Anterior cingulate cortex (tissue), 58 donors: ENCODE results near the gene PDE1A.

Source experiments
- DNase-seq, 58 donors: peaks; one replicate each; lab custom pipeline; 2025; lab: John Stamatoyannopoulos, UW

The PDE1A gene

GRCh38 chr2:182148344-182148743 lies 278.5 kb downstream of the PDE1A start:
- DNase-seq: peak in 5 of 58 donors; percentile 1 to 37 (median 12)

GRCh38 chr2:182144776-182145165 lies 282.1 kb downstream of the PDE1A start:
- peak in 4 of 58 donors; percentile 1 to 17 (median 8) for DNase-seq

GRCh38 chr2:182144041-182144775 lies 282.6 kb downstream of the PDE1A start:
- no peak for DNase-seq

GRCh38 chr2:182142062-182142461 lies 284.8 kb downstream of the PDE1A start:
- no peak for DNase-seq

- DNase-seq: no peak
These were observed 292.6 kb downstream of the PDE1A start for GRCh38 chr2:182134201-182134600.

GRCh38 chr2:182133195-182133891 lies 293.5 kb downstream of the PDE1A start:
- no peak for DNase-seq

GRCh38 chr2:182132605-182133004 lies 294.2 kb downstream of the PDE1A start:
- DNase-seq: no peak

- DNase-seq: no peak
These were observed 297.8 kb downstream of the PDE1A start for GRCh38 chr2:182128821-182129707.

GRCh38 chr2:182117196-182117595 lies 309.6 kb downstream of the PDE1A start:
- DNase-seq: no peak

- DNase-seq: no peak
These were observed 310.1 kb downstream of the PDE1A start for GRCh38 chr2:182116774-182117173.

- no peak for DNase-seq
These were observed 311.6 kb downstream of the PDE1A start for GRCh38 chr2:182115258-182115657.

GRCh38 chr2:182113334-182113733 lies 313.5 kb downstream of the PDE1A start:
- DNase-seq: peak in 1 of 58 donors; percentile 1

- peak in 1 of 58 donors; percentile 13 for DNase-seq
These were observed 316.5 kb downstream of the PDE1A start for GRCh38 chr2:182110347-182110746.

GRCh38 chr2:182103526-182103925 lies 323.3 kb downstream of the PDE1A start:
- peak in 3 of 58 donors; percentile 2 to 27 (median 6) for DNase-seq

- DNase-seq: no peak
These were observed 325.6 kb downstream of the PDE1A start for GRCh38 chr2:182101263-182101662.

GRCh38 chr2:182098648-182099047 lies 328.2 kb downstream of the PDE1A start:
- no peak for DNase-seq

GRCh38 chr2:182097571-182098164 lies 329.2 kb downstream of the PDE1A start:
- no peak for DNase-seq

- no peak for DNase-seq
These were observed 336.4 kb downstream of the PDE1A start for GRCh38 chr2:182090486-182090885.
